CD4-positive, alpha-beta T cell treated with Interleukin-4 for 1 hour (primary cell): ENCODE data around the gene DCHS1.

ENCODE experiments used
- DNase-seq, 2 donors: peaks; one replicate each; pipeline ENCODE4 v3.0.0-alpha.2; 2020 to 2022

Gene DCHS1

DNA sequence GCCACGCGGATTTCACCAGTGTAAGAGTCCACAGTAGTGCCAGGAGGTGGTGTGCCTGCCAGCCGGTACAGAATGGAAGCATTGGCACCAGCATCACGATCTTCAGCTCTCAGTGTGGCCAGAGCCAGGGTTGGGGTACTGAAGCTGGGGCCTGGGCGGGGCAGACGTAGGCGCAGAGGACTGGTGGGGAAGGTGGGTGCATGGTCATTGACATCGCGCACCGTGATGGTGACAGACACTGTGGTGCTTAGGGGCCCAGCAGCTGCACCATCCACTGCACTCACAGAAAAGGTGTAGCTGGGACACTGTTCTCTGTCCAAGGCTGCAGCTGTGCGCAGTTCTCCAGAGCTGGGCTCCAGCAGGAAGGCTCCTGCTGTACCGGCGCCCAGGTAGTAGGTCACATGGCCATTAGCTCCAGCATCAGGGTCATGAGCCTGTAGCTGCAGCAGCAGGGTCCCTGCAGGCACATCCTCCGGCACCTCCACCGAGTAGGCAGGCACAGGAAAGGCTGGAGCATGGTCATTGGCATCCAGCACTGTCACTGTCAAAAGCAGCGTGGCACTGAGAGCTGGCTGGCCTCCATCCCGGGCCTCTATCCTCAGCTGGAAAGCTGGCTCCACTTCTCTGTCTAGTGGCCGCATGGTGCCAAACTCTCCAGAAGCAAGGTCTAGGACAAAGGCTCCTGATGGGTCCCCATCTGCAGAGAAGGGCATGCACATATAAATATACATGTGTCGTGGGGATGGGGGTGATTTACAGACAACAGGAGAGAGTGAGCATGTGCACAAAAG is 28.4 kb downstream of the DCHS1 start:
- no peak for DNase-seq

DNA sequence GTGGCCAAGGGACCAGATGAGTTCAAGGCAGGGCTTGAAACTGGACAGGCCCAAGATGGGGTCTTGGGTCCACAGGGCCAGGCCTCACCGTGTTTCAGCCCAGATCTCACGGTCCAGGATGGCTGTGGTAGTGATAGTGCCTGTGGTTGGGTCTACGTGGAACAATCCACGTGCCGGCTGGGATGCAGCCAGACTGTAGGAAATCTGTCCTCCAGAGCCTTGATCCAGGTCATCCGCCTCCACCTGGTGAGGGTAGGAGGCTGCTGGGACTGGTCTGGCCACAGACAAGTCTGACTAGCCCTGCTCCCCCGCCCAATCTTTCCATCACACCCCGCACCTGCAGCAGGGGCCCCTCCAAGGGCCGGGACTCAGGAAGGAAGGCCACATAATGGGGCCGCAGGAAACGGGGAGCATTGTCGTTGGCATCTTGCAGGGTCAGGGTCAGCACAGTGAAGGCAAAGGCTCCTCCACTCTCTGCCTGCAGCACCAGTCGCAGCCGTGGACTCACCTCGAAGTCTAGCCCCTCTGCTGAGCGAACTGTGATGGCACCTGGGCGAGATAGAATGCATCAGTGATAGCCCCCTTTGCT is 29.7 kb downstream of the DCHS1 start:
- no peak for DNase-seq

DNA sequence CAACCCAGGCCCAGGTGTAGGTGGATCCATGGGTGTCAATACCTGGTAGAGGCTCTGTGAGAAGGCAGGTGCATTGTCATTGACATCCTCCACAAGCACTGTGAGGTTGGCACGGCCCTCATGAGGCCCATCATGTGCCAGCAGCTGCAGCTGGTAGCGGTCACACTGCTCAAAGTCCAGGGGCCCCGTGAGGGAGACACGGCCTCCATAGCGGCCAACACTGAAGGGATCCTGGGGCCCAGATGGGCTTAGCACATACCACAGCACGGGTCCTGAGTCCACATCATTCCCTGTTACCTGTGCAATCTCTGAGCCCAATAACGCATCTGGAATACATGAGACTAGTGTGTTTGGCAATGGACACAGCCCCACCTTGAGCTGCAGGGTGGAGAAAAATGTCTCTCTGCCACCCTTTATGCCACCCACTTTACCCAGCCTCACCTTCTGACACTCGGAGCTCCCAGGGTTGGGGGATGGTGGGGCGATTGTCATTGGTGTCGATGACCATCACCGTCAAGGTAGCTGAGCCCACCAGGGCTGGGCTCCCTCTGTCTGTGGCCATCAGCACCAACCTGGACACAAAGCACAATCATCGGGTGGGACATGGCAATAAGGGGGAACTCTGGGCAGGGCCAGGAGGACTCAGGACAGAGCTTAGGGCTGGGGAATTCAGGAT is 30.3 kb downstream of the DCHS1 start:
- no peak for DNase-seq

DNA sequence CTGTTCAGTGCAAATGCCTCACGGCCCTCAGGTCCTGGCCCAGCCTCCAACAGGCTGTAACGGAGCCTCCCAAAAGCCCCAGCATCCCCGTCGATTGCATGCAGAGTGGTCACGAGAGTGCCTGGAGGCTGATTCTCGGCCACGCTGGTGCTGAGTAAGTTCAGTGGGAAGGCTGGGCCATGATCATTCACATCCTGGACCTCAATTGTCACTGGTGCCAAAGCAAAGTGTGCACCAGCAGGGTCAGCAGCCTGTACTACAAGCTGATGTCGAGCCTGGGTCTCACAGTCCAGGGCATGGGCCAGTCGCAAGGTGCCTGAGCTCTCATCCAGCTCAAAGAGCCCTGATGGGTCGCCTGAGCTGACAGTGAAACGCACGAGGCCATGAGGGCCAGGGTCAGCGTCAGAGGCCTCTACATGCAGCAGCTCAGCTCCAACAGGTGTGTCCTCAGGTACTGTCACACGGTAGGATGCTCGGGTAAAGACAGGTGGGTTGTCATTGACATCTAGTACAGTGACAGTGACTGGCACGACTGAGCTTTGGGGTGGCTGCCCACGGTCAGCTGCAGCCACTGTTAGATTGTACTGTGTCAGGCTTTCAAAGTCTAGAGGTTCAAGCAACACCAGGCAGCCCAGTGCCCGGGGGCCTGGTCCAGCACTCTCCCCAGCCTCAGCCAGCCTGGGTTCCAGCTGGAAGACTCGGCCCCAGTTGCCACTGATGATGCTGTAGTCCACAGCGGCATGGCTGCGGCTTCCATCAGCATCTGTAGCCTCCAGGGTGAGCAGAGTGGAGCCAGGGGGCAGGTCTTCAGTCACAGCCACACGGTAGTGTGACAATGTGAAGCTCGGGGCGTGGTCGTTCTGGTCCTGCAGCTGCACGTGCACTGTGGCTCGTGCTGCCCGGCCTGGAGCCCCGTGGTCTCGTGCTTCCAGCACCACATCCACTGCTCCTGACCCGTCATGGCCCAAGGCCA is 31.9 kb downstream of the DCHS1 start:
- no peak for DNase-seq

DNA sequence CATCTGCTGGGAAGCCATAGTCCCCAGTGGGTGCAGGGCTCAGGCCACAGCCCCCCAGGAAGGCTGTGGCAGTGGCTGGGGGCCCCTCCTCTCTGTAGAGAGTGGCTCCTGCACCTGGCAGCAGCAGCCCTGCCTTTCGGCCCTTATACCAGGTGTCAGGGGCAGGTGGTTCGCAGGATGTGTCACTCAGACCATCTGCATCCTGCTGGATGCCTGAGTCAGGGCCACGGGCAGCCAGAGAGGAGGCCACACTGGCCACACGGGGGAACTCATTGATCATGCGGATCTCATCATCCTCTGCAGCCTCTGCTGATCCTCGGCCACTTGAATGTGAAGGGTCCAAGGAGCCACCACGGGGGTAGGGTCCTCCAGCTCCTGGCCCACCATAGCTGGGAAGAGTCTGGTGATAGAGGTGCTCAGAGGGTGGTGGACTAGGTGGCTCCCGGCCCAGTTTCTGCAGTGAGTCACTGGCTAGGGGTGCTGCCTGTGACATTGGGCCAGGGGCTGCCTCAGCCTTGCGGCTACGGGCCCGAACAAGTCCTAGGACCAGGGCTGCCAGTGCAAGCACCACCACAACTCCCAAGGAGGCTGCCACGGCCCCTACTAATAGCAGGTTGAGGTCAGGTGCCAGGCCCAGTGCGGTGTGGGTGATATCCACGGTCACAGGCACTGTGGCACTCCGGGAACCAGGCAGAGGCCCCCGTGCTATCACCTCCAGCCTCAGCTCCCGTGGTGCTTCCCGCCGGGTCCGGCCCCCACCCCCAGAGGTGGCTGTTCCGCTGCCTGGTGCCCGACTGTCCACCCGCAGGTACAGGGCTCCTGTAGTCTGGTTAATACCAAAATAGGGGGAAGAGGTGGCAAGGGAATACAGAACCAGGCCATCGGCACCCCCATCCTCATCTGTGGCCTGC is 33.1 kb downstream of the DCHS1 start:
- no peak for DNase-seq

DNA sequence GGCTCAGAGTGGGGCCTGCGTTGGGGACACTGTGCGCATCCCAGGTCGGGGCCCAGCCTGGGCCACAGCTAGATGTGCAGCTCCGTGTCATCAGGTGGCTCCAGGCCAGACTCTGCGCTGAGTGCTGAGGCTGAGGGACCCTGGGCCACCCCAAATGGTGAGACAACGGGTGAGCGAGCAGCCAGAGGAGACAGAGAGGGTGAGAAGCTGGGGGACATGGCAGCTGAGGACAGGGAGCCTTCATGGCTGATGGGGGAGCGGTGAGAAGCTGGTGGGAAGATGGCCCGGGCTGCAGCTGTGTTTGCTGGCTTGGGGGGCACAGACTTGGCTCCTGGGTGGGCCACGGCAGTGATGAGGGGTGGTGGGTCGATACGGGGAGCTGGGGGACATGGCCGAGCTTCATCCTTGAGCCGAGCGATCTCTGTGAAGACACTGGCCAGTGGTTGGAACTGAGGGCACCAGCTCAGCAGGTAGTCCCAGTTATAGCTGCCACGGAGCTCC is 33.8 kb downstream of the DCHS1 start:
- no peak for DNase-seq

DNA sequence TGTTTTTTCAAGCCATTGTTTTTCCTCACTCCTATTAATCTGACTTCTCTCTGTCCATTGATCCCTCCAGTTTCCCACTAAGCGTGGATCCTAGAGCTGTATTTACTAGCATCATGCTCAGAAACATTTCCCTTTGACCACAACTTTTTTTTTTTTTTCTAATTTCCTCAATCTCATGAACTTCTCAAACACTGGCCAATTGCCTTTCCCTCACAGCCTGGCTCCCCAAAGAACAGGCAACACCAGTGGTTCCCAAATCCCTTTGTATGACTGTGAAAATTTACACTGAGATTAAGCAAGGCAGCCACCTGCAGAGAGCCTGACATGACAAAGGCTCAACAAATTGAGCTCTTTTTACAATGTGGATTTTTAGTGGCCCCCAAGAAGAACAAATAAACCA is 35.0 kb downstream of the DCHS1 start:
- DNase-seq, result no peak

DNA sequence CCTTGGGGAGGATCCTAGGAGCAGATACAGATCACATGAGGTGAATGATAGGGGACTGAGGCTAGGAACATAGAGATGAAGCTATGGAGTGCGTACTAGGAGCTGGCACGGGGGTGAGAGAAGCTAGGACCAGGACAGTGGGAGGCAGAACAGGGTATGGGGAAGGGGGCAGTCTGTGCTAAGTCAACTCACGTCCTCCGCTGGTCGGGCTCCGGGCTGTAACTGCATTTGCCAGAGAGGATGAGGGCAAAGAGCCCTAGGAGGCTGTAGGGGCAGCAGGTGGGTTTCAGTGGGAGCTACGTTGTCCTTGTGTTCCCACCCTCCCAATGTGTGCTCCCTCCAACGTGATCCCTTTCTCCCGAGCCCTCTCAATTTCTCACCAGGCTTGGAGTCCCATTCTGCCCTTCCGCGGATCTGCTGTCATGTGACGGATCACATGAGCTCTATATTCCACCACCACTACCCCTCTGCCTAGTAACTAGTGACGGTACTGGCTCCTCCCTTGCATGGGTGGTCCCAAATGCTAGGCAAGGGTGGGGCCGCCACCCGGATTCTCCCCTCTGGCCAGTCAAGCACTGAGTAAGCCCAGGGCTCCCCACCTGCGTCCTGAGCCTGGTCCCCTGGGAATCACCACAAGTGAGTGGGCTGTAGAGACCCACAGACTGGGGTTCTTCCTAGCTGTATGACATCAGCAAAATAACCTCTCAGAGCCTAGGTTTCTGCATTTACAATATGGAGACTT is 36.4 kb downstream of the DCHS1 start, which contains the start of gene TPP1:
TPP1 (minus strand) TSS at position 419 of the 742 bp plus-strand sequence; CDS start at position 397, 22 bp downstream.
- peak; percentile 94 for DNase-seq

DNA sequence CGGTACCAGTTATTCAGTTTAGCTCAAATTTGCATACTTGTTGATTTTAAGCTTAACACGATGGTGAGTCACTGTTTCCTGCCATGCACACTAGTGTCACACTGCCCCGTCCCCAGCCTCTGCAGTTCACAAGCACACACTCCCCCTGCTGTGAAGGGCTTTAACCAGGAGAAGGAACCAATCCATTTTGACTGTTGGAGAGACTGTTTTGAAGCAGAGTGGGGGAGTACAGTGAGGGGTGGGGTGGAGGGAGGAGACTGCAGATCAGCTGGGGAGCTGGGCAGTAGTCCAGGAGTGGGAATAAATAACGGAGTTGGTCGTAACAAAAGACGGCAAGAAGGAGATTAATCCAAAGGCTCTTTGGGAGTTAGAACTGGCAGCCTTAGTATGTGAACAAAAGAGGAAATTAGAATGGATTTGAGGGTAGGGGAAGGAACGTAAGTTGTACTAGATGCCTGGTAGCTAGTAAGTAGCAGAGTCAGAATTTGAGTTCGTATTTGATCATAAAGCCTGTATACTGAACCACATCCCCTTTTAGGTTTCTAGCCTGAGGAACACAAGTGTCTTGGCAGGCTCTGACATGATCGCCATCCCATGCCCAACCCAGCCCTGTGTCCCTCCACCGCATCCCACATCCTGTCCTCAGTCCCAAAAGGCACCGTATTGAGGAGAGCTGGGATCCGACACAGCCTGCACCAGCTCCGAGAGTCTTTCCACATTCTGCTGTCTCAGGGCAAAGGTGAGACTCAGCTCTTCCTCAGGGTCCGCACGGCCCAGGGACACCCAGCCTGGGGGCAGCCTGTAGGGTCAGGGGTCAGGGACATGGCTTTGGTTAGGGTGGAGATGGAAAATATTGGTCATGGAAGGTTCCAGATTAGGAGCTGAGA is 37.2 kb downstream of the DCHS1 start:
- DNase-seq, result peak; percentile 79

DNA sequence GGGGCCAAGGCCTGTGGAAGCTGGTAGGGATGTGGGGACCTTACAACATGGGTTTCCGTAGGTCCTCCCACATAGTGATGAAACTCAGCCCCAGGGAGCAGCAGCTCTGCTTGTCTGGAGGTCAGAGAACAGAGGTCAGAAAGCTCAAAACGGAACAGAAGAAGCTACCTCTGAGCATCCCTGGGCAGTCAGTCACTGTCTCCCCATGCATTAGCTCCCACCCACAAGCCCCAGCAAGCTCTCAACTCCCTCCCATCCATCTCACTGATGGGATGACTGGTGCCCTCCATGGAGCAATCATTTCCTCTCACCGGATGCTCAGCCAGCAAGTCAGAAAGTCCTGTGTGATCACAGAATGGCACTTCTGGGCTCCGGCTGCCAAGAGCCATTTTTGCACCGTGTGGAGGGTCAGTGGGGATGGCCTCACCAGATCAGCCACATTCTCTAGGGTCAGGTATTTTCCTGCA is 38.3 kb downstream of the DCHS1 start:
- DNase-seq, result peak in 1 of 2 donors; percentile 41

DNA sequence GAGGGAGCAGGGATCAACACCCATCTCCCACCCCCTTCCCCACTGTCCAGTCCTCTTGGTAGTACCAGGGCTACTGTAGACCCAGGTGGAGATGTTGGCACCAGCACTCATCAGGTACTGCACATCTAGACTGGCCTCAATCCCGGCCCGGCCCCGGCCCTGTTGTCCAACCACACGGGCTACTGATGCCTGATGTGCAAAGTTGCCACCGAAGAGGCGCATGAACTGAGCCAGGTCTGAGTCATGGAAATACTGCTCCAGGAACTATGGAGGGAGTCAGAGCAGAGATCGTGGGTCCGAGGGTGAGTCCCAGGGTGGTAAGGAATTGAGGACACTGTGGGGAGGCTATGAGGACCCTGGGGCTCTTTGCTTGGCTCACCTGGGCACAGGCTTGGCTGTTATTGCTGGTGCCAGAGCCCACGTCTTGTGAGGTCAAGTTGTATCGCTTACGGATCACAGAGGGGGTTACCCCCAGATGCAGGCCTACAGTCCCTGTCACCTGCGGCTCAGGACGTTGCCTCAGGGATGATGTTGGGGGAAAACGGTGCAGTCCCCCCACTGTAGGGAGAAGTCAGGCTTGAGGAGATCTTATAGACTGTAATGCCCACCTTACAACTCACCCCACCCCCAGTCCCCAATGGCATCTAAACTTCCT is 38.9 kb downstream of the DCHS1 start:
- DNase-seq, result no peak

DNA sequence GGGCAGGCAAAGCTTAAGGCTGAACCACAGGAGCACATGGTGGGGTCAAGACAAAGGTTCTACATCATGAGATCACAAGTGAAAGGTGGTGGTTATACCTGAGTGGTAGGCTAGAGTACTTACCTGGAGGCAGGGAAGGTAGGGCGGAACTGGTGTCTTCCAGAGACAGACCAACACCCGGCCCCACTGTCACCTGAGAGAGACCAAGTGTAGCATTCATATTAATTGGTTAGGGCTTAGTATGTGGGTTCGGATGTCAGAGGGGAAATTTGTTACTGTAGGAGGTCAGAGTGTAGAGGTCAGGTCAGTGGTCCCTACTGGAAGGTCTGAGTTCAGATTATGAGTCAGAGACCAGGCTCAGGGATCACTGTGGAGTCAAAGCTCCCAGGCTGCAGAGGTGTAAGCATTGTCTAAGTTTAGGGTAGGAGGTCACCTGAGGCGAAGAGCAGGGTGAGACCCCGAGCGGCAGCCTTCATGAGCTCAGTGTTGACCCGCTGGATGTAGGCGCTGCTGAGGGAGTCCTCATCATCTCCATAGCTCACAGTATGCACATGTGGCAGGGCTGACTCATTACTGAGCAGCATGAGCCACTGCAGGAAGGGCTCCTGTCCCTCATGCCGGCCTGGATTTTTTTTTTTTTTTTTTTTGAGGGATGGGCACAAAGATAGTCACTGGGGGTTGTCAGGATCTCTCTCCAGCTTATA is 39.6 kb downstream of the DCHS1 start:
- no peak for DNase-seq

DNA sequence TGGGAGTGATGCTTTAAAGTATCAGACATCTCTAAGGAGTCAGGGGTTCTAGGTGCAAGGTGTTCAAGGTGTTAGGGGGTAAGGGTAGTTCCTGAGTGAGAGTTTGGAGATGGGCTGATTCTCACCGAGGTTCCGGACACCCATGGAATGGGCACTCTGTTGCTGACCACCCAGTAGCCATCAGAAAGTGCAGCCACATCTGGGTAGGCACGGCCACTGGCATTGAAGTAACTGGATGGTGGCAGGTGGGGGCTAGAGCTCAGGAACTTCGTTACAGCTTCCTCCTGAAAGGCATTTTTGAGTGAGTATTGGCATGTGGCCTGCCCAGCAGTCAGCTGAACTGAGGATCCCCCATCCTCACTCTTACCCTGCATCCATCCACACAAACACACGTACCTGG is 40.6 kb downstream of the DCHS1 start:
- no peak for DNase-seq

DNA sequence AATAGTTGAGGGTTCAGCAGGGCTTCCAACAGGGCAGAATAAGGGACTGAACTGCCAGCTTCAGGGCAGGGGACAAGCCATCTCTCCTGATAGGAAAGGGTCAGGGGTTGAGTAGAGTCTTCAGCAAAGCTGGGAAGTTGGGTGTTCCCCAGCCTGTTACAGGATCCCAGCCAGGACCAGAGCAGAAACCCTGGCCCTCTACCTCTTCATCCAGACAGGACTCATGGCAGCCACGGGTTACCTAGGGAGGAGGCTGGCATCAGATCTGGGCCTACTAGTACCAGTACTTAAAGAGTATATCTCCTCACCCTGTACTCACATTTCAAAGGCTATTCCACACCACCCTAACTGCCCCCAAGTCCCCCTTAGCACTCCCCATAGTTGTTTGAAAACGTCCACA is 41.2 kb downstream of the DCHS1 start:
- DNase-seq, result no peak

DNA sequence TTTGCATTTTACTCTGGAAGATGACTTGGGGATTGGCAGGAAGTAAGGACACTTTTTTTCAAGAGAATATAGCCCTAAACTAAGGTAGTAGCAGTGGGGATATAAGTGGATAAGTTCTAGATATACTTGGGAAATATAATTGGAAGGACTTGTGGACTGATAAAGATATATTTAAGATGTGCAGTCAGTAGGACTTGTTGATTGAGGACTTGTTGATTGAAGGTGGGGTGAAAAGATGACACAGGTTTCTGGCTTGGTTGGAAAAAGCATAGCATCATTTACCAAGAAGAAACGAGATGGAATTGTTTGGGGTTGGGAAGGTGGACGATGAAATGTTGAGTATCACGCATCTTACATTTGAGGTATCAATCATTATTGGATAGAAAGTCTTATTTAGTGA is 42.1 kb downstream of the DCHS1 start:
- DNase-seq, result no peak

DNA sequence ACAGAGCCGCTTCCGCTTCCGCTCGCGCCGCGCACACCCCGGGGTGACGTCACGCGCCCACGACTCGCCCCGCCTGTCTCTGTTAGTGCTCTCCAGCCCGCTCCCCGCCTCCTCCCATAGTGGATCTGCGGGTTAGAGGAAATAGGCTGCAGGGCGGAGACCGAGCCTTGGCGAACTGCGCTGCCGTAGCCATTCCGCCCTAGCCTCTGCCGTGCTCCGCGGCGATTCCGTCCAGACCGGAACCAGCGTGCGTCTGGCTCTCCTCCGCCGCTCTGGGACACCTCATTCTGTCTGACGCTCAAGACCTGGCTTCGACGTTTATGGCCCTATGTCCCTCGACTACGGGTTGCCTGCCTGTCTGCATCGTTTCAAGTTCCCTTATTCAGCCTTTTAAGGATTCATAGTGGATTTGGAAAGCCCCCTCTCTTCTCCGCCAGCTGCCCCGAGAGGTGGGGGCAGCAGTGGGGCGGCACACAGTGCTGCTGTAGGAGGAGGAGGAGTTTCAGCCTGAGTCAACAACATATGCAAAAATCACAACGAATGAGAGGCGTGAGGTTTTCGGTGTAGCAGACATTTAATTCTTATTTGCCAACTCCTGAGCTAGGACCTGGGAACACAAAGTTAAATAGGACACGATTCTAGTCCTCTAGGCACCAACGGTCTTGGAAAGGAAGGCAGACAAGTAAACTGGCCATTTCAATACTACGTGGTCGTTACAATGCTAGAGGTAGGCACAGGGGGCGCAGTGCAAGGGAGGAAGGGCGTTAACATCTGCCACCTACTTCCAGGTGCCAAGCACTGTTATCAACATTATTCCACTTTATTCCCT is 43.2 kb downstream of the DCHS1 start, which contains the start of gene TAF10:
TAF10 (minus strand) TSS at position 4 of the 829 bp plus-strand sequence. CDS start 27 bp downstream, outside the sequence.
- DNase-seq, result peak; percentile 96

DNA sequence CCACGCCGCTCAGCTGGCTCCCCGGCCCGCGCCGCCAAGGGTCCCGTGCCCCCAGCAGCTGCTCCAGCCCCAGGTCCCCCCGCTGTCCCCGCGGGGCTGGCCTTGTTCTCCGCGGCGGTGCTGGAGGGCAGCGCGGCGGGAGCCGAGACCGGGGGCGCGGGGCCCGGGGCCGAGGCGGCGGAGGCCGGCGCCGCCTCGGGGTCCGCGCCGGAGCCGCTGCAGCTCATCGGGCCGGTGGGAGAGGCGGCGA is 43.7 kb downstream of the DCHS1 start:
- no peak for DNase-seq
